Activated T-cell treated with anti-CD3 and anti-CD28 coated beads for 24 hours (primary cell): Measurements from ENCODE around the gene JPH3.

Experiments used
- DNase-seq: peaks from one replicate; pipeline ENCODE4 v3.0.0-alpha.2; 2020; ENCODE audit warnings: low read depth

The JPH3 gene

GRCh38 chr16:87626905-87627304 lies 24.6 kb downstream of the JPH3 start:
- no peak for DNase-seq

- DNase-seq, result no peak
Observed at GRCh38 chr16:87627542-87628245, 25.4 kb downstream of the JPH3 start.

- no peak for DNase-seq
Observed at GRCh38 chr16:87628246-87628923, 26.1 kb downstream of the JPH3 start.

DNA sequence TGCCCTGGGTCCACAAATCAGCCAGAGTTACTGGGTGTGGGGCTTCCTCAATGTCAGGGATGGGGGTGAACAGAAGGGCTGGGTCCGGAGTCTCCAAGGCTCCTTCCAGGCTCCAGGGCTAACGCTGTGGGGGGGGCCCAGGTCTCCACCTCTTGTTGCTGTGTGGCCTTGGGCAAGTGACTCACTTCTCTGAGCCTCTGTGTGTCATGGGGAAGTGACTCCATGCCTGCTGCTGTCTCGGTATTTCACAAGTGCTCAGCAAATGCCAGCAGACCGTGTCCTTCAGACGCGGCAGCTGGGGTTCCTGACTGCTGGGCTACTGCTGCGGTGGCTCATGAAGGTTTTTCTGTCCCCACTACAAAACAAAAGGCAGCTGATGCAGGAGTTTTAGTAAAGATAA lies 26.6 kb downstream of the JPH3 start:
- no peak for DNase-seq

DNA sequence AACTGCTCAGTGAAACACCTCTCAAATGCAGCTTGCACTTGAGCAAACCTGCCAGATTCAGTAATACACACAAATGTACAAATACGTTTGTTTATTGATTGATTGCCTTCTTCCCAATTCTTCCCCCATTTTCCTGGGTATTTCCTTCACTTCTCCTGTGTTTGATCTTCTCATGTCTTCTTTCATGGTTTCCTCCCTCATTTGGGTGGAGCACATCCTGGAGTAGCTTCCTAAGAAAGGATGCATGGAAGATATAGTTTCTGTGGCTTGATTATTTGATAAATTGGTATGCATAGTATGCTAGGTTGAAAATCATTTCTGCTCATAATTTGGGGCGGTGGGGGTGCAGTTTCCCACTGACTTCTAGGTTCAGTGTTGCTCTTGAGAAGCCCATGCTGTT lies 28.8 kb downstream of the JPH3 start:
- DNase-seq, result no peak

- DNase-seq, result no peak
Observed at GRCh38 chr16:87634411-87634810, 32.1 kb downstream of the JPH3 start.

DNA sequence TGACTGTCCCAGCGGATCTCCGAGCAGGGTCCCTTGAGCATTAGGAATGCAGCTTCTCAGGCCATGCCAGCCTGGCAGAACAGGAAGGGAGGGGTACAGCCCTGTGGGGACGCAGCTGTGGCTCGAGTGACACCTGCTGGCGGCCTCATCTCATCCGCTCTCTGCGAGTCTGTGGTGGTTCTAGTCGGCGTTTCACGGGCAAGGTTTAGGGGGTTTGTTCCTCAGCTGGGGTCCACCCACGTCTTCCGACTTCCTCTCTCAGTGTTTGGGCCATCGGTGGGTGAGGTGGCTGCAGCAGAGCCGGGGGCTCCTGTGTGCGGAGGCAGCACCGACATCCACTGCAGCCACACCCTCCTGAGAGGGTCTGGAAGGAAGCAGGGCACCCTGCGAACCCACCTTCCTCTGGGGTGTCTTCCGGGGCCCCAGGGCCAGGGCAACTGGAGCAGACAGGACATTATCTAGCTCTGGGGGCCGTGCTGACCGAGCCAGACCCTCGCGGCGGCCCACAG lies 33.3 kb downstream of the JPH3 start:
- peak; percentile 62 for DNase-seq

GRCh38 chr16:87636050-87636684 lies 33.9 kb downstream of the JPH3 start:
- peak; percentile 81 for DNase-seq

GRCh38 chr16:87636741-87637140 lies 34.4 kb downstream of the JPH3 start:
- no peak for DNase-seq

DNA sequence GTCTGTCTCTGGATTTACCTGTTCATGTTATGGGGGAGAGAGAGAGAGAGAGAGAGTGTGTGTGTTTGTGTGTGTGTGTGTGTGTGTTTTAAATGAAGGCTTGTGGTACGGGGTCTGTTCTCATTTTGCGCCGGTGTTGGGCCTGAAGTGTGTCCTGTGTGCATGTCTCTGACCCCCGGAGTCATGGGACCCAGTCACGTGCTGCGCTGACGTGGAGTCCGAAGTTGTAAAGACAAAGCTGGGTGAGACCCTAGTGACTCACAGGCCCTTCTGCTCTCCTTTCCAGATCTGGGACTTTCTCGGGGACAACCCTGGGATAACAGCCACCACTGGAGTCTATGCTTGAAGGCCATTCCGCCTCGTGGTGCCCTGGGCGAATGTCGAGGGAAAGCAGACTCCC lies 35.0 kb downstream of the JPH3 start:
- DNase-seq, result no peak

DNA sequence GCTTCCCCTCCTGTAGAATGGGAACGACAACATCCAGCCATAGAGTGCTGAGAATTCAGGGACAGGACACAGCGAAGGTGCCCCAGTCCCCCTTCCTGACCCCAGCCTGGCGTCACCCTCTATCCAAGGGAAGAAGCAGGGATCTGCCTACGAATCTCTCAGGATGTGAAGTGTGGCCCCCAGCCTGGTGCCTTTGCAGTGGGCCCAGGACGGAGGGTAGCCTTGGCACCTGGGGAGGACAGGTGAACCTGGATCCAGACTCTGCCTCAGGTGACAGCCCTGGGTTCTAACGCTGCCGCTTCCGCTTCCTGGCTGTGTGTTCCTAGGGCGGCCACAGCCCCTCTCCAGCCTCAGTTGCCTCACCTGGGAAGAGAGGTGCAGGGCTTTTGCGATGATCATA lies 36.4 kb downstream of the JPH3 start:
- no peak for DNase-seq

- DNase-seq, result no peak
Observed at GRCh38 chr16:87641721-87642120, 39.4 kb downstream of the JPH3 start.

DNA sequence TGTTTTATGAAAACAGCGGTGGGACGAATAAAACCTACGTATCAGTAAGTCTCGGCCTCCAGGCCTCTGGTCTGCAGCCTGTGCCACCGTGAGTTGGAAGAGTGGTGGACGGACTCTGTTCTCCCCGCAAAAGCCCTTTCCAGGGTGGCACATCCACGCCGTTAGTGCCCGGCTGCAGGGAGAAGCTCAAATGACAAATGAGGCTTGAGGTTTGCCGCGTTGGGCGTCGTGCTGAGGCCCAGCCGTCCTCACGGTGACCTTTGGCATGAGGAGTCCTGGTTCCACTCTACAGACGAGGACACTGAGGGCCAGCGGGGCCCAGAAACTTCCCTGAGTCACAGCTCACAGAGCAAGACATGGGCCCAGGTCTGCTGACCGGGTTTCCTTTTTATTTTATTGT lies 40.2 kb downstream of the JPH3 start:
- DNase-seq, result no peak

- DNase-seq, result no peak
Observed at GRCh38 chr16:87644186-87644585, 41.9 kb downstream of the JPH3 start.

- no peak for DNase-seq
Observed at GRCh38 chr16:87644596-87644995, 42.3 kb downstream of the JPH3 start.

GRCh38 chr16:87645802-87646201 lies 43.5 kb downstream of the JPH3 start:
- no peak for DNase-seq

- no peak for DNase-seq
Observed at GRCh38 chr16:87647431-87648185, 45.3 kb downstream of the JPH3 start.

DNA sequence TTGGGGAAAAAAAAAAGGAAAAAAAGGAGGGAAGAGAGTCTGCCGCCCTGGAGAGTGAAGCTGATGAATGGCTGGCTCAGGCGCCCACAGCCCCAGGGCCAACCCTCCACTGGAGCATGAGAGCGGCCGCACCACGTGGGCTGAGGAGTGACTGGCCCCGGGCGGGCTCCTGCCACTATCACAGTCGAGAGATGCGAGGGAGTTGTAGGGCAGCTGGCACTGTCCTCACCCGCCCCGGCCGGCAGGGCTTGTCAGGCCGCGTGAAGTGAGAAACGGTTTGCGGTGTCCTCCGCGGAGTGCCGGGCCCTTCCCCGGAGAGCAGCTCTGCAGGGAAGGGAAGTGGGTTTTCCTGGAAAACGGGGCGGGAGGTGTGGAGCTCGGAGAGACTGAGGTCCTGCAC lies 45.9 kb downstream of the JPH3 start:
- no peak for DNase-seq

GRCh38 chr16:87648698-87649487 lies 46.6 kb downstream of the JPH3 start:
- DNase-seq, result no peak

DNA sequence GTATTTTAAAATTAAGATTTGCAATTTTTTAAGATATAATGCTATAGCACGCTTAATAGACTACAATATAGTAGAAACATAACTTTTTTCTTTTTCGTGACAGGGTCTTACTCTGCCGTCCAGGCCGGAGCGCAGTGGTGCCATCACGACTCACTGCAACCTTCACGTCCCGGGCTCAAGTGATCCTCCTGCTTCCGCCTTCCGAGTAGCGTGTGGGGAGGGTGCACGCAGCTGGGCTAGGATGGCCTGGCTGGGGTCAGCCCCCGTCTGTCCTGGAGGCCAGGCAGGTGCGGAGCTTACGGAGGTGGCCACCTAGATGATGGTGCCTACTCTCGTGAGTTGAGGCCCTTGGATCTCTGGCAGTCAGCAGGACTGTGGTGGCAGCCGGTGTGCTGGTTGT lies 50.1 kb downstream of the JPH3 start:
- no peak for DNase-seq

- DNase-seq, result no peak
Observed at GRCh38 chr16:87652799-87653198, 50.5 kb downstream of the JPH3 start.

DNA sequence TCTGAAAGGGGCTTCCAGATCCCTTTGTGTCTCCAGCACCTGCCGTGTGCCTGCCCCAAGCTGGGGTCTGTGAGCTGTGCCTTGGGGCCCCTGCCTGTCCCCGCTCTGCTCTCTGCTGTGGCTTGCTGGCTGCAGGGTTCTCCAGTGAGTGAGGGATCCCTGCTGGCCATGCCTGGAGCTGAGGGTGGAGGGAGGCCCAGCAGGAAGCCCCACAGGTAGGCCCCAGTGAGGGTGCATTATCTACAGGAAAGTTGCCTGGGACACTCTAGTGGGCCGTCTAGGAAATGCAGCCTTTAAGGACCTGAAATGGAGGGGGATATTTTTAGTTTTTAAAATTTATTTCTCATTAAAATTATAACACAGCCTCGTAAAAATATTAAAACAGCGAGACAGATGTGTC lies 50.9 kb downstream of the JPH3 start:
- no peak for DNase-seq
